GM19043 (cell line): ENCODE results near the gene CYRIA.
A peak's percentile ranks its signal among the peaks of the same experiment; 100 is the strongest.

Source experiments
- ATAC-seq: cut with Tn5 transposase; IDR thresholded peaks from one replicate; pipeline ENCODE4 v1.9.1; 2021; ENCODE audit warnings: low read depth; ENCODE audit not compliant: unreplicated experiment

Gene CYRIA

DNA sequence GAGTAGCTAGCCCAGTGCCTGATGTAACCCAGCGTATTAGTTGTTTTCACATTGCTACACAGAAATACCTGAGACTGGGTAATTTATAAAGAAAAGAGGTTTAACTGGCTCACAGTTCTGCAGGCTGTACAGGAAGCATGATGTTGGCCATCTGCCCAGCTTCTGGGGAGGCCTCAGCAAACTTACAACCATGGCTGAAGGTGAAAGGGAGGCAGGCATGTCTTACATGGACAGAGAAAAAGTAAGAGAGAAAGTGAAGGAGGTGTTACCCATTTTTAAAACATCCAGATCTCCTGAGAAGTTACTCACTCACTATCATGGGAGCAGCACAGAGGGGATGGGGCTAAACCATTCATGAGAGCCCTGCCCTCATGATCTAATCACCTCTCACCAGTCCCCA is 6.1 kb upstream of the CYRIA start:
- ATAC-seq = no peak

DNA sequence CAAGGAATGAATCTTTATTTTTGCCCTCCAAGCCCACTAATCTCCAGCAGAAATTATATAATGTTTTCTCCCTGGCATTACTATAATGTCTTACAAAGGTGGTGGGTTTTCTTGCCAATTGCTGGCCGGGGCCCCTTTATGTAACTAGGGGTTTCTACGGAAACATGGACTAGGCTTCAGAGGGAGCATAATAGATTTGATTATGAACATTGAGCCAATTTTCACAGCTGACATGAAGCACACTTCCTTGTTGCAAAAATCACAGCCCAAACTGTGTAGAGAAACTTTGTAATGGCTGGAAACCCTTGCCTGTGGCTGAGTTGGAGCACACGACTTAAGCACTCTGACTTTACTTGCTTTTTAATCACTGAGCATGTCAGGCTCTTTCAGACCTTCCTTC is 3.8 kb upstream of the CYRIA start:
- no peak for ATAC-seq

DNA sequence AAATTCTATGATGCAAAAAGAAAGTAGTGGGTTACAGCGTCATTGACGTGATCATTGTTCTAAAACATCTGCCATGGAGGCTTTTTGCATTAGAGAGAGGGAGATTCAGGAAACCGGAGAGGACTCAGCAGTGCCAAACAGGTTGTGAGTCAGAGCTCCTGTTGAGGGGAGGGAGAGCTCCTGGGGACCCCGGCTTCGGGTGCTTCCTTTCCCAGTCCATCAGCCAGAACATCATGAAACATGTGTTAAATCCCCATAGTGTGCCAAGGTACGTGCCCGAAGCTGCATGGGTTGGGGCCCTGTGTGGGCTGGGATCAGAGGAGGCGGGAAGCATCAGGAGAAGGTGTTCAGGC is 791 bp upstream of the CYRIA start:
- ATAC-seq = no peak

- ATAC-seq = peak; percentile 5
Observed at GRCh38 chr2:16664809-16665747, 556 bp downstream of the CYRIA start.

DNA sequence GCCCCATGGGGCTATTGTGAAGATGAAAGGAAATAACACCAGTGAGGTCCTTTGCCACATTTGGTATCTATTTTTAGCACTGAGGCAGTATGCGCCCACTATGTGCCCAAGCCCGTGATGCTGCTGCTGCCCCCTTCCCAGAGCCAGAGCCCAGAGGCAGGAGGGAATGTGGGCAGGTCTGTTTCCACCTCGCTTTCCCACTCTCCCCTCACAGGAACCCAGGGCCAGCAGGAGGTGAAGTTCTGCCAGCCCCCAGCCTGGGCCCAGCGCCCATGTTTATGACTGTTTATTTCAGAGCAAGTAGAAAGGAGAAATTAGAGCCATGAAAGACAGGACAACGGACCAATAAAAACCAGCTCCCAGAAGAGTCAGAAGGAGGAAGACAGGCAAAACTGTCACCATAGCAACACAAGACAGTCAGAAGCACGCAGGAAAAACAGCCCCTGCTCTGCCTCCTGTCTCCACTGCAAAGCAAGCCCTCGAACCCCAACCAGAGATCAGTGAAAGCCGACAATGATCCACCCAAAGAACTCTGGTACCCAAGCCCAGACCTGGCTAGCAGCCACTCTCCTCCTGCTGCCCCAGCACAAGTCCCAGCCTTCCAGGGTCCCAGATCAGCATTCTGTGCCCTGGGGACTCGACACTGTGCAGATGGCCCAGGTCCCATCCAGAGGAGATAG is 1.4 kb downstream of the CYRIA start:
- ATAC-seq = no peak

- ATAC-seq = no peak
Observed at GRCh38 chr2:16663121-16663905, 2.3 kb downstream of the CYRIA start.

DNA sequence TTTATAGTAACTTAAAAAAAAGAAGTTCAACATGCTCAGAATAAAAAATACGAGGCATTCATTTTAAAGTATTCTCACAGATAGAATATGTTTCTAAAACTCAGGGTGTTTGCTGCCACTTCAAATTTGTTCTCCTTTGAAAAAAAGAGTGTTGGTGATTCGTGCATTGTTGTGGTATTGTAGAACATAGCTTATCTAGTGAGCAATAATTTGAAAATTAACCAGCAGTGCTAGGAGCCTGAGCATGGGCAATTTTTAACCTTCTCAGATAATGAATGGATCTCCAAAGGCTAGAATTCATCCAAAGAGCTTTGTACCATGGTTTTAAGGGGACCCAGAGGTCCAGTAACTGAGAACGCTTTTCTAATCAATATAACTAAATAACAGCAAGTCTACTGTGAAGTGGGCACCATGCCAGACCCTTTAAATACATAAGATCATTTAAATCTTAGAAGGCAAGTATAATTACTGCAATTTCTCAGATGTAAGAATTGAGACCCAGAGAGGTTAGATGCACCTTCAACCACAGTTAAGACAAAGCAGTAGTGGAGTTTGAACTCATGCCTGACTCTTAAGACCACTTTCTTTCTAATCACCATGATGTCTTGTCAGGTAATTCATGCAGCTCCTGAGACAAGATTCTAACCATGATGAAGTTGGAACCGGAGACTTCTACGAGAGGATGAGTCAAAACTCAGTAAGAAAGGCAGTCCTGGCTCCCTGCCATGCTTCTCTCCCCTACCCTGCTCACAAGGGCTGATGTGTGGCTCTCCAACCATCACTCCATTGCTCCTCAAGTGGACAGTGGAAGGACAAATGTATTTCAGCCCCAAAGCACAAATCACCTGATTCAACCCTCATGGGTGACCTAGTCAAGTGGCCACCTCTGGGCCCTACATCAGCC is 3.4 kb downstream of the CYRIA start:
- ATAC-seq = no peak

- ATAC-seq = no peak
Observed at GRCh38 chr2:16661526-16661925, 4.1 kb downstream of the CYRIA start.

DNA sequence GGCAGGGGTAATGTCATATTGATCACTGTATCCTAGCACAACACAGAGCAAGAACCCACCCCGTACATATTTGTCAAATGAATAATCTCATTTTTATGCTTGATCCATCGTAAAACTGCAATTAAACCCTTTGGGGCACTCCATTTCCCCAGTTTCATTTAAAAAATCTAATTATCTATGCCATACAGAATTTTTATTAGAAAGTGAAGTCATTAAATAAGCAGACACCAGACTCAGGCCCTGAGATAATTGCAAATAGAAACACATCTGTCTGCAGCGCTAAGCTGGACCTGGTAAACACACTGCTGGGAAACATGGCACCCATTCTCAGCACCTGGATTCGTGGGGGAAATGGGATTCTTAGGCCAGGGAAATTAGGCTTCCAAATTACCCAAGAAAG is 5.1 kb downstream of the CYRIA start:
- ATAC-seq = no peak

GRCh38 chr2:16660114-16660513 is 5.5 kb downstream of the CYRIA start:
- no peak for ATAC-seq

DNA sequence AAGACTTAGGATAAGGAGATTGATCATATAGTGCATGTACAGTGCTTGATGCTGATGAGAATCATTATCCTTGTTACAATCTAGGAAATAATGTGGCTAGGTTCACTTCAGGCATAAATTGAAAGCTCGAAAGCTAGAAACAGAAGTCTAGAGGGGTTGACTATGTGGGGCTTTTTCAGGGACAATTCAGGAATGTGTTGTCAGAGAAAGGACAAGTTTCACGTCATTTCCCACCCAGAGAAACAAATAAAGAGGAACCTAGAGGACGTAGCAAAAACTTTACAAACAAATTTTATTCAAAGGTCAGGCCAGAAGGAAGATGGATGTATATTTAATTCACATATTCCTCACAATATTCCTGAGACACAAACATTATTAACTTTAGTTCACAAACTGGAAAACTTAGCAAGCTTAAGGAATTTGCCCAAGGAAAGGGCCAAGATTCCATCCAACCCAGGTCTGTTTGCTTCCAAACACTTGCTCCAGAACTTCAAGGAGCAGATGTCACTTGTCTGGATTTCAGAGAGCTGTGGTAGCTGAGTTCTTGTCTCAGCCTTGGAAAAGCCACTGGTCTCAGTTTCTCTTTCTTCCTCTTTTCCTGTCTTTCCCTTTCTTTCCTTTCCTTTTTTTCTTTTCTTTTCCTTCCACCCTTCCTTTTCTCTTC is 7.4 kb downstream of the CYRIA start:
- no peak for ATAC-seq

DNA sequence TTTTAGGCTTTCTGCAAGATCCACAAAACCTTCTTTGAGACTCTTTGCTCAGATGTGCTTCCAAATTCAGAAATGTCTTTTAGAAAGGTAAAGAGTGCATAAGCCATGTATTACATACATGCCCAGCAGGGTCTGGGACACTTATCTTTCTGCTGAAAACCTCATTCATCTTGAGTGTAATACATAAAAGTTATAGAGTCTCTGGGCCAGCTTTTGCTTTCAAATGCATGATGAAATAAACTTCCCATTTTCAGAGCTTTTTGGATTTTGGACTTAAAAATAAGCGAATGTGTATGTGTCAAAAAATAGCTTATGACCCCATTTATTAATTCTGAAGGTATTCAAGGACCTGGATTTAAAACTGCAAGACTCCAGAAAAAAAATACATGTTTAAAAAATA is 8.0 kb downstream of the CYRIA start:
- ATAC-seq = no peak

DNA sequence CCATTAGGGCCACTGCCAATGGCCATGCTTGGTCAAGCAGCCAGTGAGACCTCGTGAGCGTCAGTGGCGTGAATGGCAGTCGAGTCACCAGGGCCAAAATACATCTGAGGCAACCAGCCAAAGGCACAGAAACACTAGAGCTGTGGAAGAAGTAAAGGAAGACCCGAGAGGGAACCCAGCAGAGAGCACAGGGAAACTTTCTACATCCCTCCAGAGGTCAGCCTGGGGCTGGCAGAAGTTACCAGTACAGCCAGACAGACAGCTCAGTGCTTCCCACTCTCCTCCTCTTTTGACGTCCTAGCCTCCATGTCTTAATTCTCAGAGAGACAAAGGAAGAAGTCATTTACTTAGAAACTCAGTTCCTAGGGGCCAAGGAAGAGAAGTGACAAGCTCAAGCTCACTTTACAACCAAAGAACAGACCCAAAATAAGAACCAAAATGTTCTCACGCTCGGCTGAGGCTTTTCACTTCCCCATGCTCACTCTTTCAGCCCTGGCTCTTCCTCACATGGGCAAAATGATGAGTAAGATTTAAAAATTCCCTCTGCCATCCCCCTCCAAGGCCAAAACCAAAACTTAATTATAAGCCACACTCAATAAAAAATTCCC is 8.7 kb downstream of the CYRIA start:
- peak; percentile 69 for ATAC-seq

GRCh38 chr2:16655905-16656642 is 9.6 kb downstream of the CYRIA start:
- ATAC-seq = no peak

DNA sequence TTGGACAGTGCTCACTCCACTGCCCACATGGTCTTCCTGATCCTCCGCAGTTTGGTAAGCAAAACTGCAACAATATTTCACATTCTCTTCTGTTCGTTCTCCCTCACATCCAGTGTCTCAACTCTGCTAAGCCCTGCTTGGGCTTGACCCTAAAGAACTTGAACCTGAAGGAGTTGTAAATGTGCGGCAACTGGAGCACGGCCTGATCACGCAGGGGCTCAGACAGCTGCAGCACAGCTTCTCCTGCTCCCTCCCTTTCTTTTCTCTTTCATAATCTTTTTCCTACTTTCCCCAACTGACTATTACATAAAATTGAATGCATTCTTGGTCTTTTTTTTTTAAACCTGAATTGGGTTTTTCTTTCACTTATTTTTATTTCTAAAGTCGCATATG is 10.2 kb downstream of the CYRIA start:
- no peak for ATAC-seq

GRCh38 chr2:16654833-16655444 is 10.7 kb downstream of the CYRIA start:
- peak; percentile 20 for ATAC-seq

- ATAC-seq = peak; percentile 46
Observed at GRCh38 chr2:16653799-16654198, 11.8 kb downstream of the CYRIA start.

- no peak for ATAC-seq
Observed at GRCh38 chr2:16653083-16653375, 12.6 kb downstream of the CYRIA start.
